Urothelium cell line (cell line): ENCODE results near the gene CLEC3B.
"Not testable (repeated sequence)": the region's sequence is repeated elsewhere in the genome, so short reads cannot be mapped to it uniquely, and the experiment has no call there.

Experiments used
- DNase-seq: peaks from one replicate; pipeline ENCODE4 v3.0.0; 2011; ENCODE audit warnings: low spot score, mixed read lengths
- FAIRE-seq: peaks from 2 replicates; lab custom pipeline; 2011; peaks lifted over from hg19 to GRCh38; lab: Jason Lieb, UNC

Gene CLEC3B

GRCh38 chr3:45033791-45034190, 7.7 kb downstream of the CLEC3B start:
- FAIRE-seq, result no peak
- no peak for DNase-seq

DNA sequence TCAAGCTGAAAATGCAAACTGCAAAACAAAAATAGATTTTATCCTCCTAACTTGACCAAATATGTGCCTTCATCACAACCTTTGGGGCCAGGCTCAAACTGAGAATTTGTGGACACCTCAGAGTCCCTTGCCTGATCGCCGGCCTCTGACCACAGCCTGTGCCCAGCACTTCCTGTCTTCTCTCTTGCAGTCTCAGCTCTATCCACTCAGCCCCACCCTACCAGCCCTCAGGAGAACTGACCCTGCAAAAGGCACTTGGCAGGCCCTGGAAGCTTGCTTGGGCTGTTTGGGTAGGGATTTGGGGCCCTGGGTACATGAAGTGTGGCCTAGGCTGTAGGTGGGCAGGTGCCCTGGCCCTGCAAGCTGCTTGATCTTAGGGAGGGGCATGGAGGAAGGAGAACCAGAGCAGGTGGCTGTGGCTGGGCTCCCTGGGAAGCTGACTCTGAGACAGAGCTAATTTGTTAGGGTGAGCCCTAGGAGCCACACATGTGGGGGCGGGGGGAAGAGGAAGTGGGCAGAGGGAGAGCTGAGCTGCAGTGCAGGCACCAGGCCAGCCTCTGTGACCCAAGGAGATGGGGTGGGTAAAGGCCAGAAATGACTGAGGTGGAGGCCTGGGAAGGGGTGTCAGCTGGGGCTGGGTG, 8.6 kb downstream of the CLEC3B start:
- DNase-seq, result peak; percentile 19
- FAIRE-seq, result no peak

GRCh38 chr3:45035441-45036301, 9.6 kb downstream of the CLEC3B start:
- DNase-seq (no peak), FAIRE-seq (no peak)

DNA sequence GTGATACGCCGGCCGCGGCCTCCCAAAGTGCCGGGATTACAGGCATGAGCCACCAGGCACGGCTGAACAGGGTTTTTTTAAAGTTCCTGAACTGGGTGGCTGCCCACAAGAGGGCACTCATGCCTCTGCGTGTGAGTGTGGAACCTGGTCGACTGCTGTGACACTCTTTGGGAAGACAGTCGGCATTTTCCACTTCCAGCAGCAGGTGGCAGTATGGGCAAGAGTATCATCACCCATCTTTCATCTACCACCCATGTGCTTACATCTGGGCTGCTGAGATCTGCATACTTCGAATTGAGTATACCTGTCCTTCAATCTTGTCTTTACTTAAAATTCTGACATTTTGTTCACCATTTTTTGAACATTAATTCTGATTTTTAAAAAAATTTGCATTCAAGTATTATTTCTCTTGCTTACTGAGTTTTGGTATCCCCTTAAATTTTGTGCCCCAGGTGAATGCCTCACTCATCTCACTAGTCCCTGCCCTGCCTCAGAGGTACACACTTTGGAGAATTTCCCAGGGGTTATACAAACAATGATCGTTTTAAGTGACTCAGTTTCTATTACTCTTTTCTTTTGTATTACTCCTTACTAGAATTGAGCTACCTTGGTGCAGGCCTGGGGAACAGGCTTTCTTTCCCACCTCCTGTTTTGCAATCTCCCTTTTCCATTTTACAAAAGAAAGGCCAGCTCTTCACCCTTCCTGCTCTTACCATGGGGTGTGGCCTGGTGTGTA, 11.8 kb downstream of the CLEC3B start:
- DNase-seq (peak; percentile 93), FAIRE-seq (peak; percentile 93)

DNA sequence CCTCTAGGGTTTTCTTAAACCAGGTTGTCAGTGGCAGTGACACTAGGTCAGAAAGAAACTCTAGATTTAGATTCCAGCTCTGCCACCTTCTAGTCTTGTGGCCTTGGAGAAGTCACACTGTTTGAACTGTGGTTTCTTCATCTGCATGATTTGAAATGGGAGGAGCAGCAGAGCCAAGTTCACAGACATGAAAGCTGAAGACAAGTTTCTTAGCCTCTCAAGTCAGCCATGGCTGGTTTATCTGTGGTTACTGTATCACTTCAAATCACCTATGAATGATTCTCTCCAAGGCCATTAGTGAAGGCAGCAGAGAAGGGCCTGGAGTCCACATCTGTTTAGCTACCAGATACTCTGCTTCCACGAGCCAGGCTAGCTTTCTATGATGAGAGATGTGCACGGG, 15.6 kb downstream of the CLEC3B start:
- FAIRE-seq (no peak), DNase-seq (no peak)

DNA sequence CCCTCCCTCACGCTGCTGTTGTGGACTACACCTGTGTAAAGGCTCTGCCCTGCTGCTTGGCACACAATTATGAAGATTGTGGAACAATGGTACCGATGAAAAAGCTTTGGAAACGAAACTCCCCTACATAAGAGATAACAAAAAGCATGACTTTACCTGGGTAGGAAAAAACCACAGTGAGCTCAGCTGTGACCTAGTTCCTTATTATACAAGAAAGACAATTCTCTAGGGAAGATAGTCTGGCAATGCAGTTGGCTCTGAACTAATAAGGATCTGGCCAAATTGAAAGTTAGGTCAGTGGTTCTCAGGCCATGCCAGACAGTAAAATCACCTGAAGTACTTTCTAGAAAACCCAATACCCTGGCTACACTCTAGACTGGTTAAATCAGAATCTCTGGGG, 16.1 kb downstream of the CLEC3B start:
- FAIRE-seq, result no peak
- DNase-seq, result no peak

GRCh38 chr3:45043728-45044299, 17.7 kb downstream of the CLEC3B start:
- no peak for FAIRE-seq
- peak; percentile 69 for DNase-seq

DNA sequence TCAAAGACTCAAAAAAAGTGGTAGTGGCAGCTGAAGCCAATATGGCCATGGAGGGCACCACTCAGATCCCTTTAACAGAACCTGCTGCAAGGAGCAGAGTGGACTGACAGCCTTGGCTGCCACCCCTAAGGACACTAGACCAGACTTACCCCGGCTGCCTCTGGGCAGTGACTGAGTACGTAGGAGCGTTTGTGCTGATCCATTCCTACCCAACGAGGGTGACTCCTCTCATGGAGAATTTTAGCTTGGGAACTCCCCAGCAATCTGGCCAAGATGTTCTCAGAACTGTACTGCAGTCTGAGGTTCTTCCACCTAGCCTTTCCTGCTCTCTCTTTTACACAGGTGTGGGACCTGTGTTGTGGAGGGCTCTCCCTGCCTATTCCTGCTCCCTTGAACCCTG, 22.1 kb downstream of the CLEC3B start:
- no peak for FAIRE-seq
- no peak for DNase-seq

GRCh38 chr3:45049807-45050206, 23.7 kb downstream of the CLEC3B start:
- DNase-seq (no peak), FAIRE-seq (no peak)

- no peak for FAIRE-seq
These were observed 25.6 kb downstream of the CLEC3B start for GRCh38 chr3:45051685-45052084.

DNA sequence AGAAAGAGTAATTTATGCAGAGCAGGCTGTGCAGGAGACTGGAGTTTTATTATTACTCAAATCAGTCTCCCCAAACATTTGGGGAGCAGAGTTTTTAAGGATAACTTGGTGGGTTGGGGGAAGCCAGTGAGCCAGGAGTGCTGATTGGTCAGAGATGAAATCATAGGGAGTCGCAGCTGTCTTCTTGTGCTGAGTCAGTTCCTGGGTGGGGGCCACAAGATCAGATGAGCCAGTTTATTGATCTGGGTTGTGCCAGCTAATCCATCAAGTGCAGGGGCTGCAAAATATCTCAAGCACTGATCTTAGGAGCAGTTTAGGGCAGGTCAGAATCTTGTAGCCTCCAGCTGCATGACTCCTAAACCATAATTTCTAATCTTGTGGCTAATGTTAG, 27.7 kb downstream of the CLEC3B start:
- not testable (repeated sequence) for FAIRE-seq

More at GRCh38 chr3:45051685-45052084, 25.6 kb downstream of the CLEC3B start:
- DNase-seq, result no peak

DNA sequence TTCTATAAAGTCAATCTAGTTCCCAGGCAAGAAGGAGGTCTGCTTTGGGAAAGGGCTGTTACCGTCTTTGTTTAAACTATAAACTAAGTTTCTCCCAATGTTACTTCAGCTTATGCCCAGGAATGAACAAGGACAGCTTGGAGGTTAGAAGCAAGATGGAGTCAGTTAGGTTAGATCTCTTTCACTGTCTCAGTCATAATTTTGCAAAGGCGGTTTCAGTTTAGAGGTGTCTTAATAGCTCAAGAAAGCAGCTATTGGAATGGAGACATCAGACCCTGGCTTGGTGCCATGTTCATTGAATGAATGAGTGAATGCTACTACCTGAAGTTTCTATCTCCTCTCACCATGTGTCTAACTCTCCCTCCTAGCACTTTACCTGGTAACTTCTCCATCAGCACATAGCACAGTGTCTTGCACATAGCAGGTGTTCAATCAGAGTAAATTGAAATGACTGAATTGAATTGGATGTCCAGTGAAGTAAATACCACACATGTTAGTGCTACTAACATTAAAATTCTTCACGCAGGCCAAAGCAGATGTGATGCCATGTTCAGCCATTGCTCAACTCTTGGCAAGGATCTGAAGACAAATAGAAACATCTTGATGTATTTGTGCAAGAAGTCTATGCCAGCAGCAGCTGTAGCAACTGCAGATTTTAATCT, 28.2 kb downstream of the CLEC3B start:
- peak; percentile 53 for FAIRE-seq
- DNase-seq, result no peak

More for the DNA sequence above, 27.7 kb downstream of the CLEC3B start:
- DNase-seq, result not testable (repeated sequence)

- DNase-seq (peak; percentile 48), FAIRE-seq (no peak)
These were observed 28.9 kb downstream of the CLEC3B start for GRCh38 chr3:45055032-45055410.

DNA sequence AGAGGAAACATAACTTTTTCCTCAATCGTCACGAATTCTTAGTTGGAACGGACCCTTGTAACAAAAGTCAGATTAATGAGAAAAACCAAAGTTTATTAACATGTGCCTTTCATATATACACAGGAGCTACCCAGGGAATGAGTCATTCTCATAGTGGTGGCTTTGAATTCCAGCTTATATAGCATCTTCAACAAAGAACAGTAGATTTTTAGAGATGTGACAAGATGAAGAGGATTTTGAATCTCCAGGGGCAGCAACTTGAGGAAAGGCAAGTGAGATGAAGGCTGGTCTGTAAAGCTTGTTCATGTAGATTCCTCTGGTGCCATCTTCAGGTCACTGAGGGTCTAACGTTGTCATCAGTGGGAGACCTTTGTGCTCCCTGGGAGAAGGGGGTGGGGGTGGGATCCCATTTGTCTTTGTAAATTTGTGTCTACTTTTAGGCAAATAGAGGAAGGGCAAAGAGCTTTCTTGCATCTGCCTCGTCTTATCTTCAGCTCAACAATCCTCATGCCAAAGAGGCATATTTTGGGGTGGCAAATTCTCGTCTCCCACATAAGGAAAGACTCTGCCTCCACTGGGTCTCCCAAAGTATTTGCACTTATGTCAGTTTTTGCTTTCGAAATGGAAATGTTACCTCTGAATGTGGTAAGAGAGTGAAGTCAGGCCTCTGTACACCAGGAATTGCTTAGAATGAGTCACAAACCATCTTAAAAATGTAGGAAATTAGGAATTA, 29.5 kb downstream of the CLEC3B start:
- FAIRE-seq (no peak), DNase-seq (peak; percentile 46)

GRCh38 chr3:45056608-45057301, 30.7 kb downstream of the CLEC3B start:
- FAIRE-seq, result no peak

GRCh38 chr3:45057557-45057956, 31.5 kb downstream of the CLEC3B start:
- no peak for DNase-seq
- no peak for FAIRE-seq

More at GRCh38 chr3:45056608-45057301, 30.7 kb downstream of the CLEC3B start:
- peak; percentile 23 for DNase-seq

- FAIRE-seq (no peak), DNase-seq (no peak)
These were observed 33.0 kb downstream of the CLEC3B start for GRCh38 chr3:45059132-45059531.

- DNase-seq (no peak), FAIRE-seq (no peak)
These were observed 34.2 kb downstream of the CLEC3B start for GRCh38 chr3:45060165-45060892.

GRCh38 chr3:45062697-45063070, 36.6 kb downstream of the CLEC3B start:
- no peak for DNase-seq
- no peak for FAIRE-seq
